Measurements from ENCODE around the gene MPI.
"Not testable (repeated sequence)": the region's sequence is repeated elsewhere in the genome, so short reads cannot be mapped to it uniquely, and the experiment has no call there.

MPI gene

DNA sequence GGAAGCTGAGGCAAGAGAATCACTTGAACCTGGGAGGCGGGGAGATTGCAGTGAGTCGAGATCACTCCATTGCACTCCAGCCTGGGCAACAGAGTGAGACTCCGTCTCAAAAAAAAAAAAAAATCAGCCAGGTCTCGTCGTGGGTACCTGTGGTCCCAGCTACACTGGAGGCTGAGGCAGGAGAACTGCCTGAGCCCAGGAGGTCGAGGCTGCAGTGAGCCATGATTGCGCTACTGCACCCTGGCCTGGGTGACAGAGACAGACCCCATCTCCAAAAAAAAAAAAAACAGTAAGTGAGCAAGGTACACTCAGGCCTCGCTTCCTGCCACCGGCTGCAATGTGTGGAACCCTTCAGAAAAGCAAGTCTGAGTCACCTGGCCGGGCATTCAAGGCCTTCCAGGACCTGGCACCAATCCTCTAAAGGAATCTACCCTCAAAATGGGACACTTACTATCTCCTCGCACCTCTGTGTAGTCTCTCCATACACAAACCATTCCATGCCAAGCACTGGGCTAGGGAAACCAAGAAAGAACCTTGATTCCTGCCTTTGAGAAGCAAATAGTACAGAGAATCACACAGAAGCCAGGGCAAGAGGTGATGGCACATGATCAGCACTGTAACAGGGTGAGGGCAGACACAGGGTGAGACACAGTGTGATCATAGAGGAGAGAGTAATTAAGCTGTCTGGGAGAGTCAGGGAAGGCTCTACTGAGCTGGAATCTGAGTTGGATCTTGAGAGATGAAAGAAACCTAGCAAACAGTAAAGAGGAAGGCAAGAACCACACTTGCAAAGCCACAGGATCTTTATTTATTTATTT is 26.4 kb upstream of the MPI start:
- no peak for DNase-seq (ENCODE audit: low spot score)

DNA sequence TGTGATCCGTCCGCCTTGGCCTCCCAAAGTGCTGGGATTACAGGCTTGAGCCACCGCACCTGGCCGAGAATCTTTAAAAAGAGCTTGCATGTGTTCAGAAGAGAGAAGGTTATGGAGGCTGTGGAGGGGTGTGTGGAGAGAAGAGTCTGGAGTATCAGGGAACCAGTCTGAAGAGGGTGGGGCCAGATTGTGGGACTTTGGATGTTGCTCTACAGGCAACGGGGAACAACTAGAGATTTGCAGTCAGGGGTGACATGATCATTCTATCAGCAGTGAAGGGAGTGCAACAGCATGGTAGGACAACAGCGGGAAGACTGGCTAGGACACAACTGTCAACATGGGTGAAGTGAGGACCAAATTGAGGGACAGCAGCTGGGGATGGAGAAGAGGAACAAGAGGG is 25.5 kb upstream of the MPI start:
- DNase-seq (ENCODE audit: low spot score): no peak

GRCh38 chr15:74865316-74865715 is 24.5 kb upstream of the MPI start:
- DNase-seq (ENCODE audit: low spot score): no peak

- no peak for DNase-seq (ENCODE audit: low spot score)
Measured at GRCh38 chr15:74866090-74866489, 23.8 kb upstream of the MPI start.

DNA sequence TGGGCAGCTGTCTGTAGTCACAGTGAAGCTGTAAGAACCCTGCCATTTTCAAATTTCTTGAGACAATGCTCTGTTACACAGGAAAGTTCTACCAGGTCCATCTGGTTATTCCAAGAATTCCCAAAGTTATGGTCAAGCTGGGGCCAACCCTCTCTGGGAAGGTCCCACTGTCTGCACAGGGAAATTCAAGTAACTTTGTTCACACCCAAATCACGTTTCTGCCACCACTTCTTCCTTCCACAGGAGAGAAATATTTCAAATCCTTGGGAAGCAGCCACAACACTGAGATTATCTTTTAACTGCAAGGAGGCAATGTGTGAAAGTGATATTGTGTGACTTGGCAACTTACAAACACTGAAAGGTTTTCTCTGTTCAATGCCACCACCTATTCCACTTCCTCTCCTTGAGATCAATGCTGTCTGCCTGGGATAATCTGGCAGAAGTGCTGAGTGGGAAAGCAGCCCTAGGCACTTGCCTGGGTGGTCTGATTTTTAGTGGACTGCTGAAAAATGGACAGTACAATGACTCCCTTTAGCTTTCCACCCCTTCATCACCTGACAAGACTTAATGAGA is 22.3 kb upstream of the MPI start:
- DNase-seq (ENCODE audit: low spot score): no peak

DNA sequence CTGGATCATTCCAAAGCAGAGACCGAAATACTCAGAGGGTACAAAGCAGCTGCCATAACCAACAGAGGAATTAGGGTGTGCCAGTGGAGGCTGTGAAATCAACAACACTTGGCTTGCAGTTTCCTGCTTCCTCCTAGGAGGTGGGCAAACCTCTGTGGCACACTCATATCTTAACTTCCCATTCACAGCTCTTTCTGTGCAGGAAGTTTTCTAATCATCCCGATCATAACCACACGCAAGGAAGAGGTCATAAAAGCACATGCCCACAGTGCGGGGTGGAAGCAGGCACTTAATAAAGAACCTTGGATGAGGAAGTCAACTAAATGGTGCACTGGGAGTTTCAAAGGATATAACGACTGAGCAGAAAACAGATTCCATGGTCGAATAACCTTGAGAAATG is 21.8 kb upstream of the MPI start:
- DNase-seq (ENCODE audit: low spot score): no peak

- no peak for DNase-seq (ENCODE audit: low spot score)
Measured at GRCh38 chr15:74869372-74869725, 20.5 kb upstream of the MPI start.

DNA sequence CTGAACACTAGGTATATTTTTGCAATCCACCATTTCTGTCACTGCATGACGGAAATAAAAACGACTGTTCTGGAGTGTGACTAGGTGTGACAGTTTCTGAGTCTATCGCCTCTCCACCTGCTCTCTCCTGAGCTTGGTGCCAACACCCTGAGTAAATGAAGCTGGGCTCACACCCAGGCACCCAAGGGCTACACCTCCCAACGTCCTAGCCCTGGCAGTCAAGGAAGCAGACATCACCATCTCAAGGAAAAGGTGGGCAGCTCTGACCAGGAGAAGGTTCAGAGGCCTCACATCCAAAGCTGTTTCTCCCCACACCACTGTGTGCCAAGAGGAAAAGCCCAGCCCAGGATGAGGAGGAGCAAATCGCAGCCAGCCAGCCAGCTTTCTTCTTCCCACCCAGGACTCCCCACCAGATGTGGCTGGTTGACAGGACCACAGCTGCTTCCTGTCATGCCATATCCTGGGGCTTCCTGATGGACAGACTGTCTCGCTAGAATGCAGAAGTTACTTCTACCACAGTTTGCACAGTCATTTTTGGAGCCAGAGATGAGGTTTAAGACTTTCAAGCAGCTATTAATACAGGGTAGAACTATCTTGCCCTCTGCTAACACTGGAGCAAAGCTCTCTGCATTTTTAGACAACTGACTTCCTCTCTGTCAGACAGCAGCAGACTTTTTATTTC is 20.0 kb upstream of the MPI start:
- DNase-seq (ENCODE audit: low spot score): peak; percentile 42

DNA sequence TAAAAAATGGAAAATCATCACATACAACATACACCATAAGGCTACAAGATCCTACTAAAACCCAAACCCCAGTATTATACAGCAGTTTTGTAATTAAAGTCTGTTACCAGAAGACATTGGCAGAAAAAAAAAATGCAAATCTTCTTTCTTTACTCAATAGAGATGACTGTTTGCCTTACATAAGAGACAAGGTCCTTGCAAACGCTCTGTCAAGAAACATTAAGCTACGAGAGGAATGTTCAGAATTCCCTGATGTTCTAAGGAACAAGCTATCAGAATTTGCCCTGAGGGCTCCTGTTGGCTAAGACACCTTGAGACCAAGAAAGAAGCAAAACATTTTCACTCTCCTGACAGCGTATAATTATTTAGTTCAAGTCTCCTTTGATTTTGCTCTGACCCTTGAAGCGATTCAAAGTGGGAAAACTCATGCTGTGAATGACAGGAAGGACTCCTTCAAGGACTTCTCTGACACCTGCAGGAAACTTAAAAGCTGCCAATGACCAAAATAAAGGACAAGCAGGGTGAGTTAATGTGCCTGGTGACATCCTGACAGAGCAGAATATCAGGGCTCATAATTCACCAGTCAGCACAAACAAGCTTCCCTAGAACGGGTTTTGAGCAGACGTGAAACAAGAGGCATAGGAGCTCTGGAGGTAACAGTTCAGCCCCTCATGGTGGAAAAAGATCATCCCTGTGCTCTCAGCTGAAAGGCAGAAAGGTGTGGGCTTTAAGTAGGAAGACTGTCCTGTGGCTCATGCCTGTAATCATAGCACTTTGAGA is 19.2 kb upstream of the MPI start:
- DNase-seq (ENCODE audit: low spot score): no peak

DNA sequence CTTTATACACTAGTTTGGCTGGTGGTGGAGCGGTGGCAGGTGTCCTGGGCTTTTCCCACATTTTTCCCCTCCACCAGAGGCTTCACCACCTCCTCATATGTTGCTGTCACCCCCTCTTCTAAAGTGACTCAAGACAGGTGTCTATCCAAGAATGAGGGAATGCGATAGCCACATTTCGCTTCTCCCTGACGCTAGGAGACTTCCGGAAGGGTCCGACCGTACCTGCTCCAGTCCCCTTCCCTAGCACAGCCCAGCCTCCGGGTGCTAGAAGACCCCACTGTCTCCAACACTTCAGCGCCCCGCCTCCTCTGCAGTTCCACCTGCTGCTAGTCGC is 17.2 kb upstream of the MPI start:
- DNase-seq (ENCODE audit: low spot score): no peak

GRCh38 chr15:74873036-74873755 is 16.6 kb upstream of the MPI start, which contains the start of gene SCAMP2:
Gene SCAMP2 (minus strand): TSS chr15:74873365. CDS start chr15:74873255, 110 bp downstream.
- DNase-seq (ENCODE audit: low spot score): peak; percentile 90

- DNase-seq (ENCODE audit: low spot score): no peak
Measured at GRCh38 chr15:74873756-74874424, 16.0 kb upstream of the MPI start.

GRCh38 chr15:74878273-74878672 is 11.6 kb upstream of the MPI start:
- DNase-seq (ENCODE audit: low spot score): no peak

DNA sequence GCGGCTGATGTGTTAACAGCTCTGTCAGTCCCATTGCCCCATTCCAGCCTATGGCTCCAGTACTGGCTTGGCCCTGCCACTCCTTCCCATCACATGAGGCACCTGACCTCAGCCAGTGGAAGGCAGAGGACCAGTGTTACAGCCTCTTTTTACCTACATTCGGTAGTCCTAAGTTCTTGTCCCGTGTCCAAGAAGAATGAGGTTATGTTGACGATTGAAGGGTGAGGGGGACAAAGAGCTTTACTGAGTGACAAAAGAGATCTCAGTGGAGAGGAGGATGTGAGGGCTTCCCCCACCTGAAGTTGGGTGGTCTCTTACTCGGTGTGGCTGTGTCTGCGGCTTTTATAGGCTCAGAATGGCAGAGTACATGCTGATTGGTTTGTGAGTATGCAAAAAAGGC is 7.3 kb upstream of the MPI start:
- no peak for DNase-seq (ENCODE audit: low spot score)

DNA sequence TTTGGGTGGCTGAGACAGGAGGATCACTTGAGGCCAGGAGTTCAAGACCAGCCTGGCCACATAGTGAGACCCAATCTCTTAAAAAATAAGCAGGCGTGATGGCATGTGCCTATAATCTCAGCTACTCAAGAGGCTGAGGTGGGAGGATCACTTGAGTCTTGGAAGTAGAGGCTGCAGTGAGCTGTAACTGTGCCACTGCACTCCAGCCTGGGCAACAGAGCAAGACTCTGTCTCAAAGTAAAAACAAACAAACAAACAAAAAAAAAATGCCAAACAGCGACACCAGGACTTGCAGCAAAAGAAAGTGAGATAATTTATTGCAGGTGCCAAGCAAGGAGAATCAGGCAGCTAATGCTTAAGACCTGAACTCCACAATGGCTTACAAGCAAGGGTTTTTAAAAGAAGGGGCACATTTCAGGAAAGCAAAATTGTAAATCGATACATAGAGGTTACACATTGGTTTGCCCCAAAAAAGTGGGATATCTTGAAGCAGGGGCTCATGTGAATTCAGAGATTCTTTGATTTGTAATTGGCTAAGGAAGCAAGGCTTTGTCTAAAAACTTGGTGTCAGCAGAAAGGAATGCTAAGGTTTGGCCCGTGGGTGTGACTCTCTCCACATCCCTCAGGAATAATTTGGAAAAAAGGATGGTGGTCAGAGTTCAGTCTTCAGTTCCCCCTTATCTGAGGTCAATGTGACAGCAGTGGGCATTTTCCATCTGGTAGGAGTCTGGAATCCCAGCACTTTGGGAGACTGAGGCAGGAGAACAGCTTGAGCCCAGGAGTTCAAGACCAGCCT is 5.2 kb upstream of the MPI start:
- no peak for DNase-seq (ENCODE audit: low spot score)

- no peak for DNase-seq (ENCODE audit: low spot score)
Measured at GRCh38 chr15:74885461-74885860, 4.4 kb upstream of the MPI start.

- not testable (repeated sequence) for DNase-seq (ENCODE audit: low spot score)
Measured at GRCh38 chr15:74887537-74888193, 2.2 kb upstream of the MPI start.

DNA sequence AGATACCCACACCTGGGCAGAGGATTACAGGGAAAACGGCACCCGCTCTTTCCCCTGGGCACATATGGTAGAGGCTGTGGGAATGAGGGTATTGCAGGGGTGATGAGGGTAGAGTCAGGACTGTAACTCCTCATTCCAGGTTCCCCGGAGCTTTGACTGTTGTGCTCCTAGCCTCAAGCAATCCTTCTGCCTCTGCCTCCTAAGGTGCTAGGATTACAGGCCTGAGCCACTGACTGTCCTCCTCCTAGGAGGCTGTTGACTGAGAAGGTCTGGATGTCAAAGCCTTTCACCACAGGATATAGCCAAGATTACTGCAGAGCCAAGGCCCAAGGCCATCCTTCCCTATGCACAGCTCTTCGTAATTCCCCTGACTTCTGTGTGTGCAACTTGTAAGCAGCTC is 1.1 kb upstream of the MPI start:
- DNase-seq (ENCODE audit: low spot score): no peak

DNA sequence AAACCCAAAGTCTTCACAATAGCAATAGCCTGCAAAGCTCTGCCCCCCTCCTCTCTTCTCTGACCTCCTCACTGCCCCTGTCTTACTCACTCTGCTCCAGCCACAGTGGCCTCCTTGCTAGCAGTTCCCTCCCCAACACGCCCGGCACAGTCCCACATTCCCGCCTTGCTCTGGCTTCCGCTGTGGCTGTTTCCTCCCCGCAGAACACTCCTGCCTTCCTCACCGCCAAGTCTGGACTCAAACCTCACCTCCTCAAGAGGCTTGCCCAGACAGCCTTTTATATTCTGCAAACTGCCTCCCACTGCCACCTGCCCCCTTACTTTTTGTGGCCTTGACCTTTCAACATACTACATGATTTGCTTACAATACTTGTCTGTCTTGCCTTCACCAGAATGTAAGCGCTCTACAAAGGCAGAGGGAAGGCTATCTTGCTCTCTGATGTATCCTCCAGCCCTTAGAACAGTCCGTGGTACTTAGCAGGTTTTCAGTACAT is 406 bp upstream of the MPI start:
- no peak for DNase-seq (ENCODE audit: low spot score)

DNA sequence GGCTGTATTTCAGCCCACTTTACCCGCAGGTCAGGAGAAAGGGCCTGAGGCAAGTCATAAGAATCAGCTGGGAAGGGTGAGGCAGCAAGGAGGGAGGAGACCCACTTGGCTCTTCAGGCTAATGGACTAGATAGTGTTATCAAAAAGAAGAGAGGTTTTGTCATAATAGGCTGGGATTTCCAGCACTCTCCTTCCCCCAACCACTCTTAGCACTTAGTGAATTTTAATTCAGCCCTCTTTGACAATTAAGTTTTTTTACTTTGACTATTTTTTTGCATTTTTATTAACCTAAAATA is 771 bp downstream of the MPI start:
- DNase-seq (ENCODE audit: low spot score): no peak

All from CD4-positive, alpha-beta T cell treated with Interleukin-15 for 4 hours (primary cell).